Stimulated activated naive B cell treated with anti-CD40 and anti-IgM and Interleukin-4, amounts not matched to agents 10 μg/mL and 1 μg/mL and 100 μg/mL, for 72 hours (primary cell): ENCODE measurements around the gene ZPBP2.

Experiments used
- ATAC-seq, 2 donors: fragments of 150-1000 bp; cut with Tn5 transposase; replicated peaks; 2 replicates each; pipeline ENCODE4 v1.10.0; 2021; ENCODE audit warnings: moderate library complexity in 1 of 2
- DNase-seq: peaks from one replicate; pipeline ENCODE4 v3.0.0; 2021
- H3K27ac Mint-ChIP-seq: one replicate; pipeline ENCODE4 v1.8.0; 2022; ENCODE audit warnings: mild to moderate bottlenecking, mixed read lengths
- H3K27me3 Mint-ChIP-seq, 2 donors: one replicate each; pipeline ENCODE4 v1.8.0; 2022; ENCODE audit warnings: mixed read lengths in 2 of 2
- H3K36me3 Mint-ChIP-seq, 2 donors: one replicate each; pipeline ENCODE4 v1.8.0; 2022; ENCODE audit warnings: mixed read lengths in 2 of 2, mild to moderate bottlenecking in 1 of 2
- H3K4me1 Mint-ChIP-seq, 2 donors: one replicate each; pipeline ENCODE4 v1.8.0; 2022; ENCODE audit warnings: mixed read lengths in 2 of 2, mild to moderate bottlenecking in 1 of 2
- H3K4me3 Mint-ChIP-seq, 2 donors: one replicate each; pipeline ENCODE4 v1.8.0; 2022; ENCODE audit warnings: mild to moderate bottlenecking in 2 of 2, mixed read lengths in 2 of 2, moderate library complexity in 1 of 2
- H3K9me3 Mint-ChIP-seq, 2 donors: one replicate each; pipeline ENCODE4 v1.8.0; 2022; ENCODE audit warnings: mixed read lengths in 2 of 2, mild to moderate bottlenecking in 1 of 2

Gene ZPBP2

GRCh38 chr17:39867880-39868553 lies at the start of gene ZPBP2:
Gene ZPBP2 (plus strand): TSS chr17:39868202. CDS start chr17:39868355, 153 bp downstream.
- Mint-ChIP-seq H3K27me3 (no peaks in the 10 kb centered on the region), H3K4me1 (peaks cover 27 to 54% of the 10 kb centered on the region in 2 donors), H3K4me3 (peak within 1 kb of the TSS; percentile 75 to 83), H3K9me3 (peaks cover 0 to 4% of the 10 kb centered on the region in 2 donors), H3K27ac (peak within 1 kb of the TSS; percentile 98), H3K36me3 (peaks cover 8 to 13% of the 10 kb centered on the region in 2 donors)
- DNase-seq (no peak), ATAC-seq (no peak)

GRCh38 chr17:39818358-39819000 lies 49.5 kb upstream of the ZPBP2 start:
- H3K9me3 Mint-ChIP-seq: peaks cover 11 to 15% of the 10 kb centered on the region in 2 donors
- H3K36me3 Mint-ChIP-seq: peaks cover 57 to 70% of the 10 kb centered on the region in 2 donors
- H3K4me3 Mint-ChIP-seq: peak overlapping the region; percentile 52 to 55
- H3K27ac Mint-ChIP-seq: peak overlapping the region; percentile 93
- H3K4me1 Mint-ChIP-seq: peaks cover 50 to 66% of the 10 kb centered on the region in 2 donors
- peak; percentile 11 to 12 for ATAC-seq
- DNase-seq: no peak
- H3K27me3 Mint-ChIP-seq: no peaks in the 10 kb centered on the region

GRCh38 chr17:39820541-39820940 lies 47.5 kb upstream of the ZPBP2 start:
- no peak for DNase-seq
- peaks cover 21 to 25% of the 10 kb centered on the region in 2 donors for H3K9me3 Mint-ChIP-seq
- ATAC-seq: no peak
- H3K4me1 Mint-ChIP-seq: peaks cover 41 to 52% of the 10 kb centered on the region in 2 donors
- no peaks in the 10 kb centered on the region for H3K27me3 Mint-ChIP-seq
- peaks cover 63 to 70% of the 10 kb centered on the region in 2 donors for H3K36me3 Mint-ChIP-seq
- H3K27ac Mint-ChIP-seq: peak overlapping the region; percentile 94
- H3K4me3 Mint-ChIP-seq: peak overlapping the region; percentile 47 to 62

- H3K4me3 Mint-ChIP-seq: peak overlapping the region; percentile 7 to 21
Observed at GRCh38 chr17:39820987-39821386, 47.0 kb upstream of the ZPBP2 start.

GRCh38 chr17:39822051-39822451 lies 46.0 kb upstream of the ZPBP2 start:
- ATAC-seq (peak; percentile 77 to 78), DNase-seq (peak; percentile 55)
- Mint-ChIP-seq H3K4me1 (peaks cover 44 to 55% of the 10 kb centered on the region in 2 donors), H3K27ac (peak overlapping the region; percentile 94), H3K27me3 (no peaks in the 10 kb centered on the region), H3K9me3 (peaks cover 25 to 26% of the 10 kb centered on the region in 2 donors), H3K4me3 (peak overlapping the region in 1 of 2 donors; percentile 53), H3K36me3 (peaks cover 74 to 82% of the 10 kb centered on the region in 2 donors)

More at GRCh38 chr17:39820987-39821386, 47.0 kb upstream of the ZPBP2 start:
- peaks cover 41 to 51% of the 10 kb centered on the region in 2 donors for H3K4me1 Mint-ChIP-seq
- H3K36me3 Mint-ChIP-seq: peaks cover 63 to 71% of the 10 kb centered on the region in 2 donors
- peaks cover 21 to 26% of the 10 kb centered on the region in 2 donors for H3K9me3 Mint-ChIP-seq
- H3K27me3 Mint-ChIP-seq: no peaks in the 10 kb centered on the region
- peak overlapping the region; percentile 94 for H3K27ac Mint-ChIP-seq
- DNase-seq (no peak), ATAC-seq (no peak)

GRCh38 chr17:39823407-39824054 lies 44.5 kb upstream of the ZPBP2 start:
- Mint-ChIP-seq H3K4me3 (peak overlapping the region in 1 of 2 donors; percentile 13), H3K27ac (peak overlapping the region; percentile 94), H3K9me3 (peaks cover 26 to 27% of the 10 kb centered on the region in 2 donors), H3K4me1 (peaks cover 51 to 57% of the 10 kb centered on the region in 2 donors), H3K36me3 (peaks cover 86 to 92% of the 10 kb centered on the region in 2 donors), H3K27me3 (no peaks in the 10 kb centered on the region)
- no peak for ATAC-seq
- no peak for DNase-seq

GRCh38 chr17:39826334-39826733 lies 41.7 kb upstream of the ZPBP2 start:
- H3K4me1 Mint-ChIP-seq: peaks cover 34 to 50% of the 10 kb centered on the region in 2 donors
- ATAC-seq: no peak

GRCh38 chr17:39828443-39828842 lies 39.6 kb upstream of the ZPBP2 start:
- DNase-seq (no peak), ATAC-seq (no peak)
- H3K27me3 Mint-ChIP-seq: no peaks in the 10 kb centered on the region
- H3K36me3 Mint-ChIP-seq: peaks cover 81 to 82% of the 10 kb centered on the region in 2 donors
- H3K4me1 Mint-ChIP-seq: peaks cover 24 to 41% of the 10 kb centered on the region in 2 donors
- H3K4me3 Mint-ChIP-seq: no peak overlapping the region
- H3K27ac Mint-ChIP-seq: peak overlapping the region; percentile 72
- H3K9me3 Mint-ChIP-seq: peaks cover 12 to 17% of the 10 kb centered on the region in 2 donors

More at GRCh38 chr17:39826334-39826733, 41.7 kb upstream of the ZPBP2 start:
- peaks cover 85 to 89% of the 10 kb centered on the region in 2 donors for H3K36me3 Mint-ChIP-seq
- no peak overlapping the region for H3K4me3 Mint-ChIP-seq
- peaks cover 22 to 25% of the 10 kb centered on the region in 2 donors for H3K9me3 Mint-ChIP-seq
- peak overlapping the region; percentile 21 for H3K27ac Mint-ChIP-seq
- no peak for DNase-seq
- no peaks in the 10 kb centered on the region for H3K27me3 Mint-ChIP-seq

GRCh38 chr17:39831588-39831987 lies 36.4 kb upstream of the ZPBP2 start:
- H3K4me3 Mint-ChIP-seq: no peak overlapping the region
- peak overlapping the region; percentile 31 for H3K27ac Mint-ChIP-seq
- H3K27me3 Mint-ChIP-seq: no peaks in the 10 kb centered on the region
- DNase-seq (no peak), ATAC-seq (no peak)
- H3K4me1 Mint-ChIP-seq: peaks cover 36 to 56% of the 10 kb centered on the region in 2 donors
- peaks cover 13 to 14% of the 10 kb centered on the region in 2 donors for H3K9me3 Mint-ChIP-seq
- H3K36me3 Mint-ChIP-seq: peaks cover 73 to 74% of the 10 kb centered on the region in 2 donors

GRCh38 chr17:39834017-39834416 lies 34.0 kb upstream of the ZPBP2 start:
- peaks cover 72% of the 10 kb centered on the region in 2 donors for H3K36me3 Mint-ChIP-seq

GRCh38 chr17:39835038-39835786 lies 32.8 kb upstream of the ZPBP2 start:
- Mint-ChIP-seq H3K27ac (peak overlapping the region; percentile 84), H3K4me1 (peaks cover 24 to 71% of the 10 kb centered on the region in 2 donors), H3K36me3 (peaks cover 73 to 76% of the 10 kb centered on the region in 2 donors), H3K27me3 (no peaks in the 10 kb centered on the region), H3K9me3 (peaks cover 21 to 25% of the 10 kb centered on the region in 2 donors), H3K4me3 (no peak overlapping the region)
- no peak for ATAC-seq
- no peak for DNase-seq

More at GRCh38 chr17:39834017-39834416, 34.0 kb upstream of the ZPBP2 start:
- H3K4me3 Mint-ChIP-seq: no peak overlapping the region
- H3K27me3 Mint-ChIP-seq: no peaks in the 10 kb centered on the region
- H3K9me3 Mint-ChIP-seq: peaks cover 18 to 21% of the 10 kb centered on the region in 2 donors
- H3K27ac Mint-ChIP-seq: peak overlapping the region; percentile 84
- DNase-seq (no peak), ATAC-seq (peak; percentile 23 to 71)
- peaks cover 24 to 62% of the 10 kb centered on the region in 2 donors for H3K4me1 Mint-ChIP-seq

- Mint-ChIP-seq H3K4me1 (peaks cover 29 to 70% of the 10 kb centered on the region in 2 donors), H3K36me3 (peaks cover 75 to 81% of the 10 kb centered on the region in 2 donors), H3K27me3 (no peaks in the 10 kb centered on the region), H3K27ac (peak overlapping the region; percentile 84), H3K9me3 (peaks cover 21 to 25% of the 10 kb centered on the region in 2 donors), H3K4me3 (no peak overlapping the region)
- ATAC-seq (no peak), DNase-seq (no peak)
Observed at GRCh38 chr17:39836117-39836516, 31.9 kb upstream of the ZPBP2 start.

GRCh38 chr17:39838057-39838456 lies 29.9 kb upstream of the ZPBP2 start:
- no peaks in the 10 kb centered on the region for H3K27me3 Mint-ChIP-seq
- peaks cover 80 to 82% of the 10 kb centered on the region in 2 donors for H3K36me3 Mint-ChIP-seq
- ATAC-seq: no peak
- no peak for DNase-seq
- no peak overlapping the region for H3K4me3 Mint-ChIP-seq
- peaks cover 21 to 25% of the 10 kb centered on the region in 2 donors for H3K9me3 Mint-ChIP-seq
- peak overlapping the region; percentile 40 for H3K27ac Mint-ChIP-seq
- peaks cover 32 to 79% of the 10 kb centered on the region in 2 donors for H3K4me1 Mint-ChIP-seq
